Measurements from ENCODE around the gene LRRC26. TPM values are rescaled to one million over a fixed set of nuclear protein-coding genes. Genes with fewer than 3 reads are reported as not detected.
"Not testable (repeated sequence)": the region's sequence is repeated elsewhere in the genome, so short reads cannot be mapped to it uniquely, and the experiment has no call there.

The LRRC26 gene
- total and polyA plus RNA-seq, 2 of the 13 experiments (the other 11 are each of a cell fraction or from before 2014, with no cell fraction given) = not detected

DNA sequence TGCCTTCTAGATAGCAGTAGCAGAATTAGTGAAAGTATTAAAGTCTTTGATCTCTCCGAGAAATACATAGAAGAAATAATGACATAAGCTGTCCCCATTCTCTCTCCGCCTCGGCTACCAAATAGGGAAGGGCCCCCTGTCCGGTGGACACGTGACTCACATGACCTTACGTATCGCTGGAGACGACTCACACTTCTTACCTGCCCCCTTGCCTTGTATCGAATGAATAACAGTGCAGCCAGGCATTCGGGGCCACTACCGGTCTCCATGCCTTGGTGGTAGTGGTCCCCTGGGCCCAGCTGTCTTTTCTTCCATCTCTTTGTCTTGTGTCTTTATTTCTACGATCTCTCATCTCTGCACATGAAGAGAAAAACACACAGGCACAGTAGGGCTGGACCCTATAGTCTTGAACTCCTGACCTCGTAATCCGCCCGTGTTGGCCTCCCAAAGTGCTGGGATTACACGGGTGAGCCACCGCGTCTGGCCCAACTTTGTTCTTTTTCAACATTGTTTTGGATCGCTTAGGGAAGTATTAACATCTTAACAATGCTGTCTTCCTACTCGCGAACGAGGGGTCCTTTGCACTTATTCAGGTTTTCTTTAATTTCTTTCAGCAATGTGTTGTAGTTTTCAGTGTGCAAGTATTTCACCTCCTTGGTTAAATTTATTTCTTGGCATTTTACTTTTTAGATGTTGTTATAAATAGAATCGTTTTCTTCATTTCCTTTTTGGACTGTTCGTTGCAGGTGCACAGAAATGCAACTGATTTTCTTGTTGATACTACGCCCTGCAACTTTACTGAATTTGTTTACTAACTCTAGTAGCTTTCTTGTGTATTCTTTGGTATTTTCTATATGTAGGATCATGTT, 47.7 kb downstream of the LRRC26 start:
- H2AFZ ChIP-seq (ENCODE audit: low read length); H3K9ac ChIP-seq (ENCODE audit: insufficient read depth, low read depth, low read length); H3K79me2 ChIP-seq (ENCODE audit: insufficient read depth, low read length); in situ Hi-C loops (cut with HindIII; ENCODE audit: extremely low pct_ligation_motif_present, low pct_unique_long_range_greater_than_20kb); DNase-seq (ENCODE audit: low spot score); H3K27ac ChIP-seq (ENCODE audit: extremely low read length, insufficient read depth, low read length); H4K20me1 ChIP-seq (ENCODE audit: insufficient read depth, low read length); H3K9me3 ChIP-seq (ENCODE audit: low read length); H3K36me3 ChIP-seq (replicated peaks in 1 of 2; ENCODE audit: control insufficient read depth in 1 of 2, insufficient read depth in 2 of 2, low read length in 2 of 2); H3K27me3 ChIP-seq (ENCODE audit: control insufficient read depth in 1 of 2, insufficient read depth in 2 of 2, low read length in 2 of 2): not testable (repeated sequence)
- Histone ChIP-seq H3K4me1 (ENCODE audit: insufficient read depth, low read length) (peaks cover 32% of the 10 kb centered on the region), H3K4me3 (replicated peaks in 1 of 3; ENCODE audit: insufficient read depth in 1 of 3, low read depth in 2 of 3, low read length in 3 of 3) (peak overlapping the region; percentile 19 to 43 (median 34); a peak in 4 of 6 replicates), H3K4me2 (ENCODE audit: low read depth, low read length) (peak overlapping the region; percentile 72)
- intact Hi-C loops (cut with micrococcal nuclease; ENCODE audit: unreplicated experiment) = loop anchor here (2.0 kb wide), 1 partner anchor 105 kb away; the partner anchor contains the start of gene RNF224
- ChIA-PET CTCF (ENCODE audit: low intra/inter-chr PET ratio, low total read pairs) (interaction anchor here (1.5 kb wide), 1 partner anchor 114 kb away, joined by 3 read pairs; no protein-coding TSS in a partner anchor), POLR2A (interaction anchor here (0.7 kb wide), 1 partner anchor 8 kb away, joined by 4 read pairs; no protein-coding TSS in a partner anchor)
- TF ChIP-seq, protein P1, sequence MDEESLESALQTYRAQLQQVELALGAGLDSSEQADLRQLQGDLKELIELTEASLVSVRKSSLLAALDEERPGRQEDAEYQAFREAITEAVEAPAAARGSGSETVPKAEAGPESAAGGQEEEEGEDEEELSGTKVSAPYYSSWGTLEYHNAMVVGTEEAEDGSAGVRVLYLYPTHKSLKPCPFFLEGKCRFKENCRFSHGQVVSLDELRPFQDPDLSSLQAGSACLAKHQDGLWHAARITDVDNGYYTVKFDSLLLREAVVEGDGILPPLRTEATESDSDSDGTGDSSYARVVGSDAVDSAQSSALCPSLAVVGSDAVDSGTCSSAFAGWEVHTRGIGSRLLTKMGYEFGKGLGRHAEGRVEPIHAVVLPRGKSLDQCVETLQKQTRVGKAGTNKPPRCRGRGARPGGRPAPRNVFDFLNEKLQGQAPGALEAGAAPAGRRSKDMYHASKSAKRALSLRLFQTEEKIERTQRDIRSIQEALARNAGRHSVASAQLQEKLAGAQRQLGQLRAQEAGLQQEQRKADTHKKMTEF (CRISPR knock-in tag; IDR thresholded peaks at IDR 0.05) = 0 out of 2 replicates have a peak, but pooled peaks have one; percentile 0
- 0 out of 2 replicates have a peak, but pooled peaks have one; percentile 18 for TF ChIP-seq RARA (CRISPR knock-in tag; IDR thresholded peaks at IDR 0.05)
- FAIRE-seq (peak; percentile 15), ATAC-seq (peak; percentile 48; the same call in 2 of the 3 replicates)
- WGBS (ENCODE audit: low lambda C conversion rate) = 32% methylated on average over 17 of the region's 25 CpGs
- TSS peak; percentile 30 for BruUV-seq (replicated peaks)

Small RNA genes within 50 kb of the gene (microRNA-seq; reads per million reads assigned to microRNA genes)
- not detected for gene MIR3621

Small RNA genes within 50 kb of the gene (small RNA-seq; reads per million reads assigned to genes)
- gene MIR3621 (ENCODE audit: insufficient read depth in 2 of 3, insufficient read length in 3 of 3, low read depth in 2 of 3, low replicate concordance in 1 of 3) = 0 reads per million in 3 experiments

Other genes starting within 250 kb of the LRRC26 start
Only the 30 nearest of the 31 such genes appear.
- 2.0 and 4.9 TPM in 2 replicates for gene C8G, start 224.8 kb downstream of the LRRC26 start, total RNA-seq (2016; rRNA removed; fragmentation: Illumina TruSeq; extraction: Trizol)
- 12.8 and 18.3 TPM in 2 replicates for gene C8G, start 224.8 kb downstream of the LRRC26 start, polyA plus RNA-seq (2011; rRNA removed)
- gene LCN12, start 217.8 kb downstream of the LRRC26 start, total RNA-seq (2016; rRNA removed; fragmentation: Illumina TruSeq; extraction: Trizol) = 1.2 and 3.4 TPM in 2 replicates
- 6.9 and 7.5 TPM in 2 replicates for gene LCN12, start 217.8 kb downstream of the LRRC26 start, polyA plus RNA-seq (2011; rRNA removed)
- gene PTGDS, start 192.5 kb downstream of the LRRC26 start, total RNA-seq (2016; rRNA removed; fragmentation: Illumina TruSeq; extraction: Trizol) = 0.33 TPM in 1 of 2 replicates, not detected in the other
- gene PTGDS, start 192.5 kb downstream of the LRRC26 start, polyA plus RNA-seq (2011; rRNA removed) = 0.31 and 0.50 TPM in 2 replicates
- not detected in 2 replicates for gene LCNL1, start 187.1 kb downstream of the LRRC26 start, total RNA-seq (2016; rRNA removed; fragmentation: Illumina TruSeq; extraction: Trizol)
- not detected in 2 replicates for gene LCNL1, start 187.1 kb downstream of the LRRC26 start, polyA plus RNA-seq (2011; rRNA removed)
- 20.7 and 31.9 TPM in 2 replicates for gene PAXX, start 177.6 kb downstream of the LRRC26 start, total RNA-seq (2016; rRNA removed; fragmentation: Illumina TruSeq; extraction: Trizol)
- gene PAXX, start 177.6 kb downstream of the LRRC26 start, polyA plus RNA-seq (2011; rRNA removed) = 14.0 and 18.0 TPM in 2 replicates
- gene CLIC3, start 173.5 kb downstream of the LRRC26 start, total RNA-seq (2016; rRNA removed; fragmentation: Illumina TruSeq; extraction: Trizol) = 0.34 and 0.51 TPM in 2 replicates
- gene CLIC3, start 173.5 kb downstream of the LRRC26 start, polyA plus RNA-seq (2011; rRNA removed) = 1.5 and 1.6 TPM in 2 replicates
- 0.72 and 2.9 TPM in 2 replicates for gene ABCA2, start 141.8 kb downstream of the LRRC26 start, total RNA-seq (2016; rRNA removed; fragmentation: Illumina TruSeq; extraction: Trizol)
- 19.2 and 21.0 TPM in 2 replicates for gene ABCA2, start 141.8 kb downstream of the LRRC26 start, polyA plus RNA-seq (2011; rRNA removed)
- gene FUT7, start 138.0 kb downstream of the LRRC26 start, total RNA-seq (2016; rRNA removed; fragmentation: Illumina TruSeq; extraction: Trizol) = not detected in 2 replicates
- gene FUT7, start 138.0 kb downstream of the LRRC26 start, polyA plus RNA-seq (2011; rRNA removed) = 0.05 TPM in 1 of 2 replicates, not detected in the other
- 0.63 and 0.84 TPM in 2 replicates for gene NPDC1, start 123.9 kb downstream of the LRRC26 start, total RNA-seq (2016; rRNA removed; fragmentation: Illumina TruSeq; extraction: Trizol)
- 5.4 and 7.0 TPM in 2 replicates for gene NPDC1, start 123.9 kb downstream of the LRRC26 start, polyA plus RNA-seq (2011; rRNA removed)
- 0.87 and 0.95 TPM in 2 replicates for gene ENTPD2, start 116.0 kb downstream of the LRRC26 start, total RNA-seq (2016; rRNA removed; fragmentation: Illumina TruSeq; extraction: Trizol)
- 3.2 and 4.1 TPM in 2 replicates for gene ENTPD2, start 116.0 kb downstream of the LRRC26 start, polyA plus RNA-seq (2011; rRNA removed)
- gene SAPCD2, start 99.5 kb downstream of the LRRC26 start, total RNA-seq (2016; rRNA removed; fragmentation: Illumina TruSeq; extraction: Trizol) = 35.9 and 42.8 TPM in 2 replicates
- 18.7 and 21.9 TPM in 2 replicates for gene SAPCD2, start 99.5 kb downstream of the LRRC26 start, polyA plus RNA-seq (2011; rRNA removed)
- 6.2 and 6.4 TPM in 2 replicates for gene UAP1L1, start 92.5 kb downstream of the LRRC26 start, total RNA-seq (2016; rRNA removed; fragmentation: Illumina TruSeq; extraction: Trizol)
- gene UAP1L1, start 92.5 kb downstream of the LRRC26 start, polyA plus RNA-seq (2011; rRNA removed) = 5.4 and 6.0 TPM in 2 replicates
- 19.0 and 48.9 TPM in 2 replicates for gene MAN1B1, start 83.1 kb downstream of the LRRC26 start, total RNA-seq (2016; rRNA removed; fragmentation: Illumina TruSeq; extraction: Trizol)
- 59.5 and 60.6 TPM in 2 replicates for gene MAN1B1, start 83.1 kb downstream of the LRRC26 start, polyA plus RNA-seq (2011; rRNA removed)
- gene DPP7, start 55.3 kb downstream of the LRRC26 start, total RNA-seq (2016; rRNA removed; fragmentation: Illumina TruSeq; extraction: Trizol) = 0.66 and 1.2 TPM in 2 replicates
- 4.5 and 6.5 TPM in 2 replicates for gene DPP7, start 55.3 kb downstream of the LRRC26 start, polyA plus RNA-seq (2011; rRNA removed)
- not detected in 2 replicates for gene GRIN1, start 30.9 kb downstream of the LRRC26 start, total RNA-seq (2016; rRNA removed; fragmentation: Illumina TruSeq; extraction: Trizol)
- gene GRIN1, start 30.9 kb downstream of the LRRC26 start, polyA plus RNA-seq (2011; rRNA removed) = 0.05 and 0.13 TPM in 2 replicates
- not detected in 2 replicates for gene TMEM210, start 2.0 kb upstream of the LRRC26 start, total RNA-seq (2016; rRNA removed; fragmentation: Illumina TruSeq; extraction: Trizol)
- not detected in 2 replicates for gene TMEM210, start 2.0 kb upstream of the LRRC26 start, polyA plus RNA-seq (2011; rRNA removed)
- gene ANAPC2, start 18.5 kb upstream of the LRRC26 start, total RNA-seq (2016; rRNA removed; fragmentation: Illumina TruSeq; extraction: Trizol) = 7.4 and 12.3 TPM in 2 replicates
- gene ANAPC2, start 18.5 kb upstream of the LRRC26 start, polyA plus RNA-seq (2011; rRNA removed) = 15.4 and 21.6 TPM in 2 replicates
- gene SSNA1, start 18.6 kb upstream of the LRRC26 start, total RNA-seq (2016; rRNA removed; fragmentation: Illumina TruSeq; extraction: Trizol) = 41.2 and 49.4 TPM in 2 replicates
- 35.9 and 44.8 TPM in 2 replicates for gene SSNA1, start 18.6 kb upstream of the LRRC26 start, polyA plus RNA-seq (2011; rRNA removed)
- gene TPRN, start 30.7 kb upstream of the LRRC26 start, total RNA-seq (2016; rRNA removed; fragmentation: Illumina TruSeq; extraction: Trizol) = 17.5 and 19.2 TPM in 2 replicates
- 10.1 and 12.4 TPM in 2 replicates for gene TPRN, start 30.7 kb upstream of the LRRC26 start, polyA plus RNA-seq (2011; rRNA removed)
- gene TMEM203, start 35.6 kb upstream of the LRRC26 start, total RNA-seq (2016; rRNA removed; fragmentation: Illumina TruSeq; extraction: Trizol) = 36.7 and 36.9 TPM in 2 replicates
- gene TMEM203, start 35.6 kb upstream of the LRRC26 start, polyA plus RNA-seq (2011; rRNA removed) = 23.0 and 23.4 TPM in 2 replicates
- 4.9 and 8.7 TPM in 2 replicates for gene NDOR1, start 35.6 kb upstream of the LRRC26 start, total RNA-seq (2016; rRNA removed; fragmentation: Illumina TruSeq; extraction: Trizol)
- gene NDOR1, start 35.6 kb upstream of the LRRC26 start, polyA plus RNA-seq (2011; rRNA removed) = 3.6 and 4.2 TPM in 2 replicates
- gene RNF208, start 52.2 kb upstream of the LRRC26 start, total RNA-seq (2016; rRNA removed; fragmentation: Illumina TruSeq; extraction: Trizol) = 1.8 and 2.1 TPM in 2 replicates
- 1.6 and 2.0 TPM in 2 replicates for gene RNF208, start 52.2 kb upstream of the LRRC26 start, polyA plus RNA-seq (2011; rRNA removed)
- 2.1 and 3.4 TPM in 2 replicates for gene CYSRT1, start 55.1 kb upstream of the LRRC26 start, total RNA-seq (2016; rRNA removed; fragmentation: Illumina TruSeq; extraction: Trizol)
- 1.5 and 1.7 TPM in 2 replicates for gene CYSRT1, start 55.1 kb upstream of the LRRC26 start, polyA plus RNA-seq (2011; rRNA removed)
- gene RNF224, start 57.5 kb upstream of the LRRC26 start, total RNA-seq (2016; rRNA removed; fragmentation: Illumina TruSeq; extraction: Trizol) = 0.09 and 0.10 TPM in 2 replicates
- gene RNF224, start 57.5 kb upstream of the LRRC26 start, polyA plus RNA-seq (2011; rRNA removed) = not detected in 2 replicates
- gene SLC34A3, start 60.9 kb upstream of the LRRC26 start, total RNA-seq (2016; rRNA removed; fragmentation: Illumina TruSeq; extraction: Trizol) = 0.38 and 1.0 TPM in 2 replicates
- gene SLC34A3, start 60.9 kb upstream of the LRRC26 start, polyA plus RNA-seq (2011; rRNA removed) = 0.07 and 0.20 TPM in 2 replicates
- gene TUBB4B, start 71.2 kb upstream of the LRRC26 start, total RNA-seq (2016; rRNA removed; fragmentation: Illumina TruSeq; extraction: Trizol) = 412 and 481 TPM in 2 replicates
- 182 and 243 TPM in 2 replicates for gene TUBB4B, start 71.2 kb upstream of the LRRC26 start, polyA plus RNA-seq (2011; rRNA removed)
- gene STPG3, start 81.2 kb upstream of the LRRC26 start, total RNA-seq (2016; rRNA removed; fragmentation: Illumina TruSeq; extraction: Trizol) = not detected in 2 replicates
- not detected in 2 replicates for gene STPG3, start 81.2 kb upstream of the LRRC26 start, polyA plus RNA-seq (2011; rRNA removed)
- gene NELFB, start 85.3 kb upstream of the LRRC26 start, total RNA-seq (2016; rRNA removed; fragmentation: Illumina TruSeq; extraction: Trizol) = 38.7 and 45.8 TPM in 2 replicates
- 26.5 and 38.0 TPM in 2 replicates for gene NELFB, start 85.3 kb upstream of the LRRC26 start, polyA plus RNA-seq (2011; rRNA removed)
- 7.0 and 14.2 TPM in 2 replicates for gene TOR4A, start 107.7 kb upstream of the LRRC26 start, total RNA-seq (2016; rRNA removed; fragmentation: Illumina TruSeq; extraction: Trizol)
- 11.1 and 16.4 TPM in 2 replicates for gene TOR4A, start 107.7 kb upstream of the LRRC26 start, polyA plus RNA-seq (2011; rRNA removed)
- 0.14 and 0.22 TPM in 2 replicates for gene NRARP, start 132.2 kb upstream of the LRRC26 start, total RNA-seq (2016; rRNA removed; fragmentation: Illumina TruSeq; extraction: Trizol)
- 0.46 and 0.73 TPM in 2 replicates for gene NRARP, start 132.2 kb upstream of the LRRC26 start, polyA plus RNA-seq (2011; rRNA removed)

All from HepG2 (cell line).